ENCODE results near the gene QSOX2.
A peak's percentile ranks its signal among the peaks of the same experiment; 100 is the strongest.

The QSOX2 gene

GRCh38 chr9:136264441-136265405, 19.1 kb upstream of the QSOX2 start:
- no peak for DNase-seq

GRCh38 chr9:136264031-136264430, 18.4 kb upstream of the QSOX2 start:
- DNase-seq, result peak; percentile 98

GRCh38 chr9:136262671-136263178, 17.1 kb upstream of the QSOX2 start:
- DNase-seq, result peak; percentile 54

- DNase-seq, result no peak
Observed at GRCh38 chr9:136261686-136262430, 16.2 kb upstream of the QSOX2 start.

GRCh38 chr9:136260936-136261472, 15.4 kb upstream of the QSOX2 start:
- no peak for DNase-seq

- no peak for DNase-seq
Observed at GRCh38 chr9:136260521-136260920, 14.9 kb upstream of the QSOX2 start.

GRCh38 chr9:136259836-136260235, 14.2 kb upstream of the QSOX2 start:
- no peak for DNase-seq

- no peak for DNase-seq
Observed at GRCh38 chr9:136259517-136259813, 13.9 kb upstream of the QSOX2 start.

GRCh38 chr9:136258786-136259516, 13.3 kb upstream of the QSOX2 start:
- no peak for DNase-seq

GRCh38 chr9:136258299-136258625, 12.7 kb upstream of the QSOX2 start:
- DNase-seq, result no peak

- no peak for DNase-seq
Observed at GRCh38 chr9:136257381-136258298, 12.0 kb upstream of the QSOX2 start.

- peak; percentile 14 for DNase-seq
Observed at GRCh38 chr9:136255896-136256890, 10.6 kb upstream of the QSOX2 start.

- no peak for DNase-seq
Observed at GRCh38 chr9:136255166-136255538, 9.5 kb upstream of the QSOX2 start.

- no peak for DNase-seq
Observed at GRCh38 chr9:136254381-136255165, 9.0 kb upstream of the QSOX2 start.

GRCh38 chr9:136253246-136254130, 7.9 kb upstream of the QSOX2 start:
- no peak for DNase-seq

GRCh38 chr9:136252846-136253245, 7.2 kb upstream of the QSOX2 start:
- no peak for DNase-seq

- no peak for DNase-seq
Observed at GRCh38 chr9:136252281-136252680, 6.7 kb upstream of the QSOX2 start.

- no peak for DNase-seq
Observed at GRCh38 chr9:136251264-136252115, 5.9 kb upstream of the QSOX2 start.
